SK-N-MC (cell line): ENCODE results near the gene CXXC5.

ENCODE experiments used
- DNase-seq: peaks from one replicate; pipeline ENCODE4 v3.0.0-alpha.2; 2011; ENCODE audit warnings: low read depth, low spot score
- H3K27ac ChIP-seq: fragments of 200-600 bp; sonication (generic); 2 replicates; pipeline ENCODE4 v1.5.1; 2016; ENCODE audit warnings: mixed run types
- H3K36me3 ChIP-seq: fragments of 200-600 bp; sonication (generic); 2 replicates; pipeline ENCODE4 v1.6.1; 2017; ENCODE audit warnings: antibody characterized with exemption, low read length, mixed read lengths; ENCODE audit not compliant: insufficient read depth
- H3K4me3 ChIP-seq: fragments of 200-600 bp; sonication (generic); 2 replicates; pipeline ENCODE4 v1.5.1; 2016
- H3K9ac ChIP-seq: fragments of 200-600 bp; sonication (generic); 2 replicates; pipeline ENCODE4 v1.8.0; 2017; ENCODE audit warnings: mixed run types, mixed read lengths; ENCODE audit not compliant: insufficient read length
- H3K9me3 ChIP-seq: fragments of 200-600 bp; sonication (generic); 2 replicates; pipeline ENCODE4 v1.6.1; 2017; ENCODE audit warnings: low read depth, mild to moderate bottlenecking, antibody characterized with exemption, low read length, moderate library complexity, mixed read lengths
- EZH2 ChIP-seq: fragments of 200-600 bp; sonication (generic); IDR thresholded peaks from one replicate; pipeline ENCODE4 v1.6.1; 2017; ENCODE audit warnings: antibody characterized with exemption
- FOXP2 ChIP-seq: optimal IDR thresholded peaks from 2 replicates; pipeline ENCODE3; 2011; ENCODE audit warnings: mild to moderate bottlenecking, moderate library complexity; ENCODE audit not compliant: insufficient read depth; ENCODE audit errors: extremely low read length, control extremely low read depth
- POLR2AphosphoS5 ChIP-seq: IDR thresholded peaks from 2 replicates; pipeline ENCODE4 v1.6.1; 2012; ENCODE audit warnings: mild to moderate bottlenecking, low read depth, low read length, borderline replicate concordance

Gene CXXC5

DNA sequence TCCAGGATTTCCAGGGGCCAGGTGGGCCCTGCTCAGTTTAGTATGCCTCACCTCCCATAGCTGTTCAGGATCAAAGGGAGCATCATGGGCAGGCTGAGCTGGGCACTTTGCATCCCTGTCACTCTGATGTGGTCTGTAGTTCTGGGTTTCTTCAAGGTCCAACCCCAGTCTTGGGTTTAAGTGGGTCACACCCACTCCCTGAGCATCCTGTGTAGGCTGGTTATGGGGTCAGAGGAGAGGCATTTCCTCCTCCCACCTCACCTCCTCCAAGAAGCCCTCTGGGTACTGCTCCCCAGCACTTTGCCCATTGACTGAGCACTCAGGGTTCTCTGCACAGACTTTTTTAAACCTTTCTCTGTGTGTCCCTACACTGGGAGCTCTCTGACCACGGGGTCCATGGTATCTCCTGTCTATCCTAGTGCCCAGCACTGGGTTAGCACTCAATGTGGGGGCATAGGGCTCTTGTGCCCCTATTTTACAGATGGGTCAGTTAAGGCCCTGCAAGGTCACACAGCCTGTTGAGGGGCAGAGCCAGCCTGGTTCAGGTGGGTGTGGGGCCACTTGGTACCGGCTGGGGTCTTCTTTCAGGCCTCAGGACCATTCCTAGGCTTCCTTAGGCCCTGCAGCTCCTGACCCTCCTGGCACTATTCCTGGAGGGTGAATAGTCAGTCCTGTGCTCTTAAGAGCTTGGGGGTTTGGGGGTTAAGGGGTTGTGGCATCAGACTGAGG is 19.0 kb downstream of the CXXC5 start:
- TF ChIP-seq FOXP2, result no peak
- no peak for TF ChIP-seq EZH2
- no peak for TF ChIP-seq POLR2AphosphoS5
- H3K4me3 ChIP-seq, result no peak overlapping the region

DNA sequence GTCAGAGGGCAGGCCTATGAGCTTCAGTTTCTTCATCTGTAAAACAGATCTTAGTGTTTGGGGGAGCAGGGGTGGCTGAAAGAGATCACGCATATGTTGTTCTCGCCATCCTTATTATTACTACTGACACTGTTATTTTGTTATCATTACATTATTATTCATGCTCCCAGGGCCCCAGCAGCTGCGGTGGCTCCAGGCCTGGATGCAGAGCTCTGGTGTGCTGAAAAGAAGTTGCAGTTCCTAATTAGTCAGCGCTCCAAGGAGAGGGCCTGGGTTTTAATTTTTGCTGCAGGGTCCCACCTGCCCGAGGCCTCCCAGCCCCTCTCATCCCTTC is 19.5 kb downstream of the CXXC5 start:
- H3K9me3 ChIP-seq, result no peaks in the 10 kb centered on the region
- DNase-seq, result peak; percentile 42
- peak overlapping the region; percentile 71 for H3K9ac ChIP-seq
- peak overlapping the region; percentile 76 for H3K4me3 ChIP-seq
- TF ChIP-seq POLR2AphosphoS5 (peak; percentile 19; the same call in 1 of the 2 replicates), EZH2 (no peak)
- H3K27ac ChIP-seq, result peak overlapping the region; percentile 89
- H3K36me3 ChIP-seq, result no peaks in the 10 kb centered on the region

More for the DNA sequence above, 19.0 kb downstream of the CXXC5 start:
- no peaks in the 10 kb centered on the region for H3K9me3 ChIP-seq
- H3K27ac ChIP-seq, result peak overlapping the region; percentile 89; the same call in 1 of the 2 replicates
- DNase-seq, result no peak
- H3K36me3 ChIP-seq, result no peaks in the 10 kb centered on the region
- H3K9ac ChIP-seq, result no peak overlapping the region

DNA sequence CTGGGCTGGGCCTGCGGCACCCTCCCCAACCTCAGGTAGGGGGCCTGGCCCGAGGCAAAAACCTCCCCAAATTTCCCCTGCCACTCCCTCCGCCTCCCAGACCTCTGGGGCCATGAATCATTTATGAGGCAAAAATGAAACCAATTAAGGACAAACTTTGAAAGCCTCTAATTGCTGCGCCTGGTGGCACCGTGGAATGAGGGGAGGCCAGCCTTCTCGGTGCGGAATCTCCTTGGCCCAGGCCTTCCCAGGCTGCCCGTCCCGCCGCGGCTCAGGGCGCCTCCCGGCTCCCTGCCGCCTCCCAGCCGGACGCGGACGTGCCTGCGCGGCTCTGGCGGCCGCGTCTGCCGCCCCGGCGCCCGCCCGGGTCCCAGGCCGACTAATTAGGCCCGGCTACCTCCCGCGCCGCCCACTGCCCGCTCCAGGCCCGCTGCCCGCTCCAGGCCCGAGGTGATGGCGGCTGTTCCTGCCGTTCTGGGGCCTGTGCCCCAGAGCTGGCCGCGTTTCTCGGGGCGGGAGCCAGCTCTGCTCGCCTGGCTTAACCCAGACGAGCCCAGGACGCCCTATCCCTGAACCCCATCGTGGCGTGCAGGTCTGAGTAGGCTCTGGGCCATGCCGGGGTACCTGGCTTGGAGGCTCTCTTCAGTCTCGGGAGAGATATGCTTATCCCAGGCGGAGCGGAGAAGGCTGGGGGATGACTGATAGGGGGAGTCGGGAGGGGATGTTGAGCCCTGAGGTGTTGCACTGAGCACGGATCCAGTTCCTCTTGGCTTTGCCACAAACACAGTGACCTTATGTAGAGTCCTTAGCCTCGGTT is 20.1 kb downstream of the CXXC5 start:
- TF ChIP-seq POLR2AphosphoS5 (peak; percentile 8; the same call in 1 of the 2 replicates), FOXP2 (no peak), EZH2 (no peak)
- H3K27ac ChIP-seq, result peak overlapping the region; percentile 89
- no peaks in the 10 kb centered on the region for H3K9me3 ChIP-seq
- peak; percentile 32 for DNase-seq
- peak overlapping the region; percentile 76 for H3K4me3 ChIP-seq
- no peaks in the 10 kb centered on the region for H3K36me3 ChIP-seq
- peak overlapping the region; percentile 71 for H3K9ac ChIP-seq

DNA sequence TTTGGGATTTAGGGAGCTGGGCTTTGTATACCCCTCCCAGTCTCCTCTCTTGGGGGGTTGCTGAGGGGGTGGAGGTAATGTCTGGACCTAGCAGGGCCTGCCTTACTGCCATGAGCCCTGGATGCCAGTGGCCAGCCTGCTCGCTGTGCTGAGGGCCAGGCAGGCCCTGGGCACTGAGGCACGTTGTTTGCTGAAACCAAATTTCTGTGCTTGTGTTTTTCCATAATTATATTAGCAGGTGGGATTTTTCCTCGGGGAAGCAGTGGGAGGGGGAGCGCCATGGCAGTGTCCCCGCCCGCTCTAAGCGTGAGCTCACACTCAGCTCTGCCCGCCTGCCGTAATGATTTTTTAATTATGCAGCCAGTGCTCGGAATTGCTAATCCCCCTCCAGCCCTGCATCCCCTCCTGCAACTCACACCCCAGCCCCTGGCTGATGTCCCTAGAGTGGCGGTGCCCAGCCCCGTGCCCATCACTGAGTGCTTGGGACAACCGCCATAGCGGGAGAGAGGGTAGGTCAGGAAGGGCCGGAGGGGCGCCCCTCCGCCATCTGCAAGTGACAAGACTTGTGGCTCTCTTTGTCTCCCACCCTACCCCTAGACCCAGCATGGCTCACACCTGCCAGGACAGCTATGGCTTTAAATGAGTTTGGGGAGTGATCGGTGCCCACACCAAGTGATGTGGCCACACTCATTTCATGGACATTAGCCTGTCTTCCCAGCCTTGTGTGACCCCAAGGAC is 20.9 kb downstream of the CXXC5 start:
- peak overlapping the region; percentile 71 for H3K9ac ChIP-seq
- H3K9me3 ChIP-seq, result no peaks in the 10 kb centered on the region
- no peak for DNase-seq
- peak overlapping the region; percentile 76 for H3K4me3 ChIP-seq
- H3K36me3 ChIP-seq, result no peaks in the 10 kb centered on the region
- H3K27ac ChIP-seq, result peak overlapping the region; percentile 89
- TF ChIP-seq FOXP2 (no peak), POLR2AphosphoS5 (no peak), EZH2 (no peak)

DNA sequence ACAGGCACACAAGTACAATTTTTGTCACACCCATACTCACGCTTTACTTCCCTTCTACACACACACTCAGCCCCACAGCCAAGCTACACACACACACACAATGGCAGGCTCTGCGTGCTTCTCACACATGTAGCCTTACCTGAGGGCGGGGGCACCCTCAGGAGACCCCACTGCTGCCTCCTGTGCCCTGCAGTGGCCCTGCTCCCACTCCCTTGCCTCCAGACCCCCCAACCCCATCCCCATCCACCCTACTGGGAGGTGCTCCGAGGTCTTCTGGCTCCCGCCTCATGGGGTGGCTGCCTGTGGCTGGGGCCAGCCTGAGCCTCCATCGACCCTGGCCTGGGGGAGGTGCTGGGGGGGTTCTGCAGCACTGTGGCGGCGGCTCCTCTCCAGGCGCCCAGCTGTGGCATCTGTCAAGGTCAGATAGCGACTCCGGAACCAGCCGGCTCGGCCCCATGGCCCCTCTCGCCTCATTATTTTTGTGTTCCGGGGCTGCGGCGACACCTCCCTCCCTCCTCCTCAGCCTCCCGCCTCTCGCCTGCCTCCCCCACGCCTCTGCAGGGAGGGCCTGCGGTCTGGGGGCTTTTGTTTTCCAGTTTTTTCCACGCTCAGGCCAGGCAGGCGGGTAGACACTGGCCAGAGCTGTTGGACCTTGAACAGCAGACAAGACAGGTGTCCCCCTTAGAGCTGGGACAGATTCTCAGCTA is 21.7 kb downstream of the CXXC5 start:
- Histone ChIP-seq H3K27ac (no peak overlapping the region), H3K9me3 (no peaks in the 10 kb centered on the region), H3K9ac (no peak overlapping the region), H3K4me3 (no peak overlapping the region), H3K36me3 (no peaks in the 10 kb centered on the region)
- no peak for TF ChIP-seq POLR2AphosphoS5
- TF ChIP-seq FOXP2, result no peak
- no peak for TF ChIP-seq EZH2
- no peak for DNase-seq

DNA sequence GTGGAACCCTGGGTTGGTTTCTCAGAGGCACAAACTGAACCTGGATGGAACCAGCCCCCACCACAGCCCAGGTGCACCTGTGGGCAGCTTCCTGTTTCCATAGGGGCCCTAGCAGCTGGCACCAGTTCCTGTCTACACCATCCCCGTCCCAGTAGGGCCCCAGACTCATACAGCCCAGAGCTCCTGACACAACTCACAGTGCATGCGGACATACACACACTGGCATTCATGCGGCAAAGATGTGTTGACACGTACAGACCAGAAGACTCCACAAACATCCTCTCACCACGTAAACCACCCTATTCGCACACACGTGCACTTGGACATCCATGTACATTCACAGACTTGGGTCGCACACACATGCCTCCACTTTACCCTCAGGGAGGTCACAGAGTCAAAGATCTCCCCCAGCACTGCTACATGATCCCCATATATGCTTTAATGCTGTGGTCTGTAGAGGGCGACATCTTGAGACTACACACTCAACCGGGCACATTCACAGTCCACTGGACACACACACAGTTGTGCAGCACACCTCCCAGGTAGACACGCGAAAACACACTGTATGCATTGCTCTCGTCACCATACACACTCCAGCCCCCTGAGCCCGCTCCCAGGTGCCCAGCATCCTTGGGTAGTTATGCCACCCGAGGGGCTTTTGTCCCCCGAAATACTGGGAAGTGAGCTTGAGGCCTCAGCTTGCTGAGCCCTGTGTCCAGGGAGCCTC is 22.4 kb downstream of the CXXC5 start:
- Histone ChIP-seq H3K4me3 (no peak overlapping the region), H3K9me3 (no peaks in the 10 kb centered on the region), H3K36me3 (no peaks in the 10 kb centered on the region), H3K27ac (no peak overlapping the region), H3K9ac (no peak overlapping the region)
- no peak for TF ChIP-seq EZH2
- DNase-seq, result no peak

DNA sequence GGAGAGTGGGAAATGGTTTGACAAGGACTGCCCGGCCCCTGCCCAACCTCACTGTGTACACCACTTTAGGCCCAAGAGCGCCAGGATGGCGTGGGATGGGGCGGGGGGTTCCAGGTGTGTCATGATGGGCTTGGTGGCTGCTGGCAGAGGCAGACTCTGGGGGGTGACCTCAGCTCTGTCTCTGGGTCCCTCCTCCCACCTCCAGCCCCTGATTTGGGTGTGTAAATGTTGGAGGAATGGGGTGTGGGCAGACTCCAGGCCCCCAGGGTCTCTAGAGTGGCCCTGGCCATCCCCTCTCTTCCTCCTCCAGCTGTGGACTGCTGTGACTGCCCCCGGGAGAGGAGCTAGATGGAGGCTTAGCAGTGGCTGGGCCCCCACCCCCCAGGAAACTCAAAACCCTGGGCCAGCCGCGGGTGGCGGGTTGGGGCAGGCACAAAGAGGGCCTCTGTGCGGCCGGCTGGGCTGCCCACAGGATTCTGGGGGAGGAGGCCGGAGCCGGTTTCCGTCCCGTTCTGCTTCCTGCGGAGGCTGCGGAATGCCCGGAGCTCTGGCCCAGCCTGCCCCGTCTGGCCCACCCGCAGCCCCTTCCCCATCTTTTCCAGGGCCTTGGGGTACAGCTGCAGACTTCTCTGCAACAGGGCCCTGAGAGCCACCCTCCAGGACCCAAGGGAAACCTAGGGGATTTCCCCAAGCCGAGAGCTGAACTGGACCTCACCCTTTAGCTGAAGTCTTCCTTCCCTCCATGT is 23.1 kb downstream of the CXXC5 start:
- Histone ChIP-seq H3K27ac (no peak overlapping the region), H3K9me3 (no peaks in the 10 kb centered on the region), H3K36me3 (no peaks in the 10 kb centered on the region), H3K9ac (no peak overlapping the region), H3K4me3 (no peak overlapping the region)
- DNase-seq, result no peak
- TF ChIP-seq EZH2, result no peak
- TF ChIP-seq FOXP2, result no peak
- no peak for TF ChIP-seq POLR2AphosphoS5
